ENCODE data around the gene PPP6R1. TPM values are rescaled to one million over a fixed set of nuclear protein-coding genes. Genes with fewer than 3 reads are reported as not detected.

PPP6R1 gene
- total RNA-seq, 1 experiment from 2014 or later, result 96.7 TPM

DNA sequence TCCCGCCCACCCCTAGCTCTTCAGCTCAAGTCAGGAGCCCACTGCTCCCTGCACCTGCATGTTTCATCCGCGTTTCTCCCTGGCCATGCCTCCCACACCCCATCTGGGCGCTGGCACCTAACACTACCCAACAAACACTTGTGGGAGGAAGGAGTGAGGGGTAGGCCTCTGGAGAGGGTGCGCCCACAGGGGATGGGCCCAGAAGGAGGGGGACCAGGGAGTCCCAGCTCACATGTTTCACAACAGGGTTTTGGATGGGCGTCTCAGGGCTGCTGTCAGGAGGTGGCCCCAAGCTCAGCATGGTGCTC is 18.1 kb downstream of the PPP6R1 start:
- H3K4me1 ChIP-seq (ENCODE audit: control insufficient read depth in 1 of 2, insufficient read depth in 2 of 2, low read length in 2 of 2), result no peaks in the 10 kb centered on the region
- H4K20me1 ChIP-seq (ENCODE audit: insufficient read depth), result no peaks in the 10 kb centered on the region
- H3K4me2 ChIP-seq (ENCODE audit: low read length), result no peak overlapping the region
- BruUV-seq (replicated peaks), result no TSS peak
- H3K9ac ChIP-seq (ENCODE audit: low read length), result no peak overlapping the region
- peaks cover 4% of the 10 kb centered on the region for H3K79me2 ChIP-seq (ENCODE audit: insufficient read depth, low read length)
- H3K9me3 ChIP-seq (ENCODE audit: control insufficient read depth in 1 of 2, insufficient read depth in 1 of 2, low read depth in 1 of 2, low read length in 2 of 2), result no peaks in the 10 kb centered on the region
- H2AFZ ChIP-seq (ENCODE audit: low read depth, low read length, poor library complexity, severe bottlenecking), result no peak overlapping the region
- ATAC-seq (no peak), DNase-seq (ENCODE audit: low read depth, low spot score) (no peak)
- TF ChIP-seq EZH2 (IDR thresholded peaks at IDR 0.05), result no peak
- no peak for TF ChIP-seq EZH2phosphoT487 (IDR thresholded peaks at IDR 0.05; ENCODE audit: borderline replicate concordance)
- TF ChIP-seq POLR2A (IDR thresholded peaks at IDR 0.05; ENCODE audit: borderline replicate concordance, extremely low read depth, insufficient read depth, insufficient read length), result no peak
- TF ChIP-seq ZNF274 (IDR thresholded peaks at IDR 0.05; ENCODE audit: low read depth, low read length), result no peak
- TF ChIP-seq POLR2AphosphoS5 (IDR thresholded peaks at IDR 0.05; ENCODE audit: low read depth, low read length), result no peak
- no peak for TF ChIP-seq YY1 (IDR thresholded peaks at IDR 0.05; ENCODE audit: extremely low read depth, insufficient replicate concordance, low read depth, low read length)
- TF ChIP-seq CBX3 (IDR thresholded peaks at IDR 0.05; ENCODE audit: low read depth), result no peak
- TF ChIP-seq, protein P1, sequence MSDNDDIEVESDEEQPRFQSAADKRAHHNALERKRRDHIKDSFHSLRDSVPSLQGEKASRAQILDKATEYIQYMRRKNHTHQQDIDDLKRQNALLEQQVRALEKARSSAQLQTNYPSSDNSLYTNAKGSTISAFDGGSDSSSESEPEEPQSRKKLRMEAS (IDR thresholded peaks at IDR 0.05), result no peak
- TF ChIP-seq FOSL1 (IDR thresholded peaks at IDR 0.05; ENCODE audit: low read depth), result no peak
- no peak for TF ChIP-seq RAD21 (IDR thresholded peaks at IDR 0.05; ENCODE audit: low read depth)
- TF ChIP-seq EGR1 (IDR thresholded peaks at IDR 0.05; ENCODE audit: low read depth), result no peak
- TF ChIP-seq, protein P2, sequence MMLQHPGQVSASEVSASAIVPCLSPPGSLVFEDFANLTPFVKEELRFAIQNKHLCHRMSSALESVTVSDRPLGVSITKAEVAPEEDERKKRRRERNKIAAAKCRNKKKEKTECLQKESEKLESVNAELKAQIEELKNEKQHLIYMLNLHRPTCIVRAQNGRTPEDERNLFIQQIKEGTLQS (IDR thresholded peaks at IDR 0.05), result no peak
- TF ChIP-seq SP1 (IDR thresholded peaks at IDR 0.05; ENCODE audit: low read depth), result no peak
- H3K4me3 ChIP-seq (replicated peaks in 1 of 2; ENCODE audit: low read depth in 1 of 2, low read length in 2 of 2), result no peak overlapping the region
- ChIA-PET CTCF (no interaction called here), RAD21 (ENCODE audit: low non-redundant PET in 1 of 2, low total read pairs in 2 of 2, uncharacterized antibody in 2 of 2, unreplicated experiment in 2 of 2) (no interaction called here), POLR2A (no interaction called here)
- intact Hi-C loops (cut with micrococcal nuclease), result no loop called here
- peaks cover 50 to 56% of the 10 kb centered on the region in 2 experiments for H3K36me3 ChIP-seq (ENCODE audit: control insufficient read depth in 1 of 2, insufficient read depth in 2 of 2, low read length in 2 of 2)
- no peaks in the 10 kb centered on the region for H3K27me3 ChIP-seq (ENCODE audit: insufficient read depth, low read length)
- H3K9me2 ChIP-seq (ENCODE audit: insufficient read depth), result no peaks in the 10 kb centered on the region
- H3K27ac ChIP-seq (ENCODE audit: low read depth, low read length), result no peak overlapping the region

DNA sequence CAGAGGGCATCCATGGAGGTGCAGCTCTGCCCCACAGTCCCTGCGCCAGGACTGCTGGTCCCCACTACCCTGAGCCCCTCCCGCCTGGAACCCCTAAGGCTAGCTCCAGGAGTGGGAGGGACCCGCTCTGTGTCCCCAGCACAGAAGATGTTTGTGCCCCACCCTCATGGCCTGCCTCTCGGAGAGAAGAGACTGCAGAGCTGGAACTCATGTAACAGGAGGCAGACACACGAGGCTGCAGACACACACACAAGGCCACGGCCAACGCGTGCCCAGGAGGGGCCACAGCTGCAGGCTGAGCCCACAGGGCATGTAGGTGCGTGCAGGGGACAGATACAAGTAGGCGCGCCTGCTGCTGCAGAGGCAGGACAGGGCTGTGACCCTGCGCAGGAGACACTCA is 19.8 kb downstream of the PPP6R1 start:
- BruUV-seq (replicated peaks), result no TSS peak
- Histone ChIP-seq H3K4me2 (ENCODE audit: low read length) (no peak overlapping the region), H3K79me2 (ENCODE audit: insufficient read depth, low read length) (peaks cover 8% of the 10 kb centered on the region; the same call in 1 of the 2 replicates), H3K9me3 (ENCODE audit: control insufficient read depth in 1 of 2, insufficient read depth in 1 of 2, low read depth in 1 of 2, low read length in 2 of 2) (no peaks in the 10 kb centered on the region), H3K27me3 (ENCODE audit: insufficient read depth, low read length) (no peaks in the 10 kb centered on the region), H3K27ac (ENCODE audit: low read depth, low read length) (no peak overlapping the region), H3K4me1 (ENCODE audit: control insufficient read depth in 1 of 2, insufficient read depth in 2 of 2, low read length in 2 of 2) (no peaks in the 10 kb centered on the region), H3K9me2 (ENCODE audit: insufficient read depth) (no peaks in the 10 kb centered on the region), H3K36me3 (ENCODE audit: control insufficient read depth in 1 of 2, insufficient read depth in 2 of 2, low read length in 2 of 2) (peaks cover 49 to 56% of the 10 kb centered on the region in 2 experiments), H4K20me1 (ENCODE audit: insufficient read depth) (no peaks in the 10 kb centered on the region), H3K9ac (ENCODE audit: low read length) (no peak overlapping the region), H2AFZ (ENCODE audit: low read depth, low read length, poor library complexity, severe bottlenecking) (no peak overlapping the region), H3K4me3 (replicated peaks in 1 of 2; ENCODE audit: low read depth in 1 of 2, low read length in 2 of 2) (no peak overlapping the region)
- intact Hi-C loops (cut with micrococcal nuclease), result no loop called here
- DNase-seq (ENCODE audit: low read depth, low spot score) (no peak), ATAC-seq (no peak)
- ChIA-PET RAD21 (ENCODE audit: low non-redundant PET in 1 of 2, low total read pairs in 2 of 2, uncharacterized antibody in 2 of 2, unreplicated experiment in 2 of 2) (no interaction called here), POLR2A (no interaction called here), CTCF (no interaction called here)
- TF ChIP-seq ZNF274 (IDR thresholded peaks at IDR 0.05; ENCODE audit: low read depth, low read length) (no peak), YY1 (IDR thresholded peaks at IDR 0.05; ENCODE audit: extremely low read depth, insufficient replicate concordance, low read depth, low read length) (no peak), CEBPB (IDR thresholded peaks at IDR 0.05; ENCODE audit: low read depth) (no peak), POLR2A (IDR thresholded peaks at IDR 0.05; ENCODE audit: borderline replicate concordance, extremely low read depth, insufficient read depth, insufficient read length) (no peak), ZFX (IDR thresholded peaks at IDR 0.05) (no peak), POLR2AphosphoS5 (IDR thresholded peaks at IDR 0.05; ENCODE audit: low read depth, low read length) (no peak), JUND (IDR thresholded peaks at IDR 0.05) (no peak), EZH2 (IDR thresholded peaks at IDR 0.05) (no peak)
- TF ChIP-seq, protein P3, sequence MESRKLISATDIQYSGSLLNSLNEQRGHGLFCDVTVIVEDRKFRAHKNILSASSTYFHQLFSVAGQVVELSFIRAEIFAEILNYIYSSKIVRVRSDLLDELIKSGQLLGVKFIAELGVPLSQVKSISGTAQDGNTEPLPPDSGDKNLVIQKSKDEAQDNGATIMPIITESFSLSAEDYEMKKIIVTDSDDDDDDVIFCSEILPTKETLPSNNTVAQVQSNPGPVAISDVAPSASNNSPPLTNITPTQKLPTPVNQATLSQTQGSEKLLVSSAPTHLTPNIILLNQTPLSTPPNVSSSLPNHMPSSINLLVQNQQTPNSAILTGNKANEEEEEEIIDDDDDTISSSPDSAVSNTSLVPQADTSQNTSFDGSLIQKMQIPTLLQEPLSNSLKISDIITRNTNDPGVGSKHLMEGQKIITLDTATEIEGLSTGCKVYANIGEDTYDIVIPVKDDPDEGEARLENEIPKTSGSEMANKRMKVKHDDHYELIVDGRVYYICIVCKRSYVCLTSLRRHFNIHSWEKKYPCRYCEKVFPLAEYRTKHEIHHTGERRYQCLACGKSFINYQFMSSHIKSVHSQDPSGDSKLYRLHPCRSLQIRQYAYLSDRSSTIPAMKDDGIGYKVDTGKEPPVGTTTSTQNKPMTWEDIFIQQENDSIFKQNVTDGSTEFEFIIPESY (IDR thresholded peaks at IDR 0.05; ENCODE audit: extremely low read depth, insufficient replicate concordance, low read length), result no peak
